NCI-H526 treated with DMSO at 0.1 percent for 48 hours (cell line): Measurements from ENCODE around the gene GARIN3.
A peak's percentile ranks its signal among the peaks of the same experiment; 100 is the strongest.
"Not testable (repeated sequence)": the region's sequence is repeated elsewhere in the genome, so short reads cannot be mapped to it uniquely, and the experiment has no call there.

Experiments used
- DNase-seq: peaks from one replicate; lab custom pipeline; 2025; lab: John Stamatoyannopoulos, UW

The GARIN3 gene

DNA sequence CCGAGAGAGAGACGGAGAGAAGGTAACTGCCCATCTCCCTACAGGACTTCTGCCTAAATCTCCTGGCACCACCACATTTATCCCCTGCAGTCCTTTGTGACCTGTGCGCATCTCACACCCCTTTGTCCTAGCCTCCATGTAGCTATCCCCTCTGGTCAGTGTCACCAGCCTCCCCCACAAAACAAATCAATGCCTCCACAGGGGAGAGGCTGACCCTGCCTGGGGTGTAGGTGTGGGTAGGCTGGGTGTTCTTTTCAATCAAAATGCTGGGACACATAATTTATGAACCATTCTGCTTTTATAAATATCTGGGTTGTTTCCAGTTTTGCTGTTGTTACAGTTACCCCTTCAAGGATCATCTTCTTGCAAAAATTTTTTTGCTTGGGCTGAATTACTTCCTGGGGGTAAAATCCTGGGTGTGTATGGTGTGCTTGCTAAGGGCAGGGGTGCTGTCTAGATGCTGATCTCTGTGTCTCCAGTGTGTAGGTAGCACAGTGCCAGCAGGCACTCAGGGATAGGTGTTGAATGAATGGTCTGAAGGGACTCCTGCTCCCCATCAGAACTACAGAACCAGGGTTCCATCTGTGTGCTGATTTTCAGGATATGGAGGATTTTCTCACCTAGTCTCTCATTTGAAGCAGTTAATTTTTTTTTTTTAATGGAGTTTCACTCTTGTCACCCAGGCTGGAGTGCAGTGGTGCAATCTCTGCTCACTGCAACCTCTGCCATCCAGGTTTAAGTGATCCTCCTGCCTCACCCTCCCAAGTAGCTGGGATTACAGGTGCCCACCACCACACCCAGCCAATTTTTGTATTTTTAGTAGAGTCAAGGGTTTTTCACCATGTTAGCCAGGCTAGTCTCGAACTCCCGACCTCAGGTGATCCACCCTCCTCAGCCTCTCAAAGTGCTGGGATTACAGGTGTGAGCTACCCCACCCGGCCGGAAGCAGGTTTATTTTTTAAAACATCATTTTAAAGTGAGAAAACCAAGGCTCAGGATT, at the start of gene GARIN3:
Gene GARIN3, minus strand, starts transcription at position 51 of the 1,000 bp plus-strand sequence. CDS start 96 bp downstream, outside the sequence.
- DNase-seq, result no peak

DNA sequence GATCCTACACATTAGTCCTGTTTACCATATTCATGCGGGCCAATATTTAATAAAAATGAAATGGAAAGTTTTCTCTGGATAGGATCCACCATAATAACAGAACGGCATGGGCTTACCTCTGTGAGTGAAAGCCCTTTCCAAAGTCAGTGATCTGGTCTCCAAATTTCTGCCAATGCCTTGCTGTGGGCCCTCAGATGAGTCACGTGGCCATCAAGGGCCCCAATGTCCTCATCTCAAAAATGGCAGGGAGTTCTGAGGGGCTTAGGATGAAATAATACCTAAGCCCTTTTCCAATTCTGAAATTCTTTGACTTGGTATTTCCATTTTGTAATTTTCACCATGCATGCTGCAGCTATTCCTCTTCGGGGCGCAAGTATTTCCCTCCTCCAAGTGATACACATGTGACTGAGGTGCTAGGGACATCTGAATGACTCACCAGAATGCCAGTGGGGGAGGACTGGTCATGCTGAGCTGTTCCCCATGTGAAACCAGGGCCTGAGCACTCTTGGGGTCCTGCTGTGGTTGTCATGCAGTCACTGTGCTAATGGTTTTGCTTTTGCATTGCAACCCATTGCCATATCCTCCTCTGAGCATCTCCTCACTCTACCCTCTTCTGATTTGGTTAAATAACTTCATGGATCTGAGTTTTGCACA, 49.6 kb upstream of the GARIN3 start:
- DNase-seq, result no peak

DNA sequence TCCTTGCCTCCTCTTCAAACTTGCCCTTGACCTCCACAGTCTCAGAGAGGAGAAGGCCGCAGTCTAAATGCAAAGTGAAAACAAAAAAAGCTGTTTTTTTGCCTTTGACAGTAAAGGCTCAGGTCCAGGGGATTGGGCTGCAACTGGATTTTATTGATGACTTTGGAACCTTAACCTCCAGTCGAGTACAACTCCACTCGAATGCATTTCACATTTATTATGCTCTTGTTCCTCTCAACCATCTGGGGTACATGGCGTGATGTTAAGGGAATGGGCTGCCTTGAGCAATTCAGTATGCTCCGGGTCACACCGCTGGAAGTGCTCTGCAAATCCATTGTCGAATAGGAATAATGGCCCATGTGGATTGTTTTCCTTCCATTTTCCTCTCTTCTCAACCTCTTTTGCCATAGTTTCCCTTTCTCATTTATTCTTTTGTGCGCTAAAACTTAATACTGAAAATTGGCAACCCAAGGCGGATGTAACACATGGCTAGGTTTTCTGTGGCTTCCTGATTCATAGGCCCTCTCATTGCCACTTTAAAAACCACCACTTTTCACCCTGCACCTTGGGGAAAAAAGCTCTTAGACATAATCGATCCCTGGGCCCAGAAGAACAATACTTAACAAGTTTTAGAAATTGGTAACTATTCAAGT, 48.9 kb upstream of the GARIN3 start:
- DNase-seq, result no peak

- DNase-seq, result peak; percentile 55
Observed at GRCh38 chr5:157214415-157214814, 48.4 kb upstream of the GARIN3 start.

- DNase-seq, result no peak
Observed at GRCh38 chr5:157213527-157214243, 47.6 kb upstream of the GARIN3 start.

DNA sequence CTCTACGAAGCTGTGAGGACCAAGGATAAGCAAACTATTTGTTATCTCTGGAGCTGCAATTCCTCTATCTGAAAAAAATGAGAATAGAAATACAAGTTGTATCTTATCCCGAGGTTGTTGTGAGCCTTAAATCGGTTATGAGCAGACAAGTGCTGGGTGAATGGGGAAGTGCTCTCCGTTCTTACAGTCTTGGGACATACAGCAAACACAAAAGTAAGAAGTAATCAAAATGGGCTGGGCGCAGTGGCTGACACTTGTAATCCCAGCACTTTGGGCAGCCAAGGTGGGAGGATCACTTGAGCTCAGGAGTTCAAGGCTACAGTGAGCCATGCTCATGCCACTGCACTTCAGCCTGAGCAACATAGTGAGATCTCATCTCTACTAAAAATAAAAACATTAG, 46.2 kb upstream of the GARIN3 start:
- DNase-seq, result no peak

GRCh38 chr5:157210652-157211051, 44.6 kb upstream of the GARIN3 start:
- not testable (repeated sequence) for DNase-seq

- DNase-seq, result no peak
Observed at GRCh38 chr5:157205708-157206107, 39.6 kb upstream of the GARIN3 start.

- DNase-seq, result no peak
Observed at GRCh38 chr5:157204765-157205164, 38.7 kb upstream of the GARIN3 start.

GRCh38 chr5:157203417-157203816, 37.4 kb upstream of the GARIN3 start:
- no peak for DNase-seq

DNA sequence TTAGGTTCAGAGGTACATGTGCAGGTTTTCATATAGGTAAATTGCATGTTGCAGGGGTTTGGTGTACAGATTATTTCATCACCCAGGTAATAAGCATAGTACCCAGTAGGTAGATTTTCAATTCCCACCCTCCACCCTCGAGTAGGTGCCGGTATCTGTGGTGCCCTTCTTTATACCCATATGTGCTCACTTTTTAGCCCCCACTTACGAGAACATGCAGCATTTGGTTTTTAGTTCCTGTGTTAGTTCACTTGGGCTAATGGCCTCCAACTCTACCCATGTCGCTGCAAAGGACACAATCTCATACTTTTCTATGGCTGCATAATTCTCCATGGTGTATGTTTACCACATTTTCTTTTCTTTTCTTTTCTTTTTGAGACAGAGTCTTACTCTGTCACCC, 35.8 kb upstream of the GARIN3 start:
- DNase-seq, result no peak

- no peak for DNase-seq
Observed at GRCh38 chr5:157198277-157198986, 32.4 kb upstream of the GARIN3 start.

- DNase-seq, result no peak
Observed at GRCh38 chr5:157197086-157197485, 31.0 kb upstream of the GARIN3 start.

GRCh38 chr5:157196045-157196444, 30.0 kb upstream of the GARIN3 start:
- no peak for DNase-seq

DNA sequence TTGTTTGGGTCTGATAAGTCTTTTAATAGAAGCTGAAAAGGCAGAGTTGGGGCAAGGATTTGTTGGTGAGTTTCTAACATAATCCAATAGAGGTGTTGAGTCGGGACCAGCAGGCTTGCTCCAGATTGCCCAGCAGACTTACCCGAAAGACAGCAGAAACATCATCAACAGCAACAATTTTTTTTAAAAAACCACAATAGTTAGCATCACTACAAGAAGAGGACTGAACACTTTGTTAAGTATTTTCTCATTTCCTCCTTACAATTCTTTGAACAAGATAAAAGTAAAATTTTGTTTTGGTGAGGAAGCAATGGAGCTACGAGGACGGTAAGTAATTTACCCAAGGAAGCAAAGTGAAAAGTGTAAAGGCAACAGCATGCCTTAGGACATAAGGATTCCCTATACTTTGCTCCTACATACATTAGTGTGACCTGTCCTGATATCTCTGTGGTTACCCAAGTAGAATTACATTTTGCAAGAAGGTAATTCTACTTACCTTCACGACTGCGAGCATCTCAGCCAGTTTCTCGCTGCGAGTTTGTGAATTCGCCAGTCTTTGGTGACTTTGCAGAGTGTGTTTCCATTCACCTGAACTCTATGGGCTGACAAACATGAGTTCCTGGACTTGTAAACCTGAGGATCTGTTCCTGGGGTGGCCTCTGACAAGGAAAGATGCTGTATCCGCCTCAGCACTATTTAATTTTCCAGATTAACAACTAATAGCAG, 27.8 kb upstream of the GARIN3 start:
- no peak for DNase-seq

DNA sequence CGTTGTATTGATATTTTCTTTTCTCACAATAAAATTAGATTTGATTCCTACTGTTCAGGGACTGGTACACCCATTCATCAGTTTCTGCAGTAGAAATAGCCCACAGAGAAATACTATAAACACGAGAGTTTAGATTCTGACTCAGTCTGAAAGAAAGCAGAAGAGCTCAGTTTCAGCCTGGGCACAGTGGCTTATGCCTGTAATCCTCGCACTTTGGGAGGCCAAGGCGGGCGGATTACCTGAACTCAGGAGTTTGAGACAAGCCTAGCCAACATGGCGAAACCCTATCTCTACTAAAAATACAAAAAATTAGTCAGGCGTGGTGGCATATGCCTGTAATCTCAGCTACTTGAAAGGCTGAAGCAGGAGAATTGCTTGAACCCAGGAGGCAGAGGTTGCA, 23.2 kb upstream of the GARIN3 start:
- DNase-seq, result no peak

- no peak for DNase-seq
Observed at GRCh38 chr5:157188270-157188669, 22.2 kb upstream of the GARIN3 start.

- DNase-seq, result no peak
Observed at GRCh38 chr5:157187046-157187754, 21.1 kb upstream of the GARIN3 start.

DNA sequence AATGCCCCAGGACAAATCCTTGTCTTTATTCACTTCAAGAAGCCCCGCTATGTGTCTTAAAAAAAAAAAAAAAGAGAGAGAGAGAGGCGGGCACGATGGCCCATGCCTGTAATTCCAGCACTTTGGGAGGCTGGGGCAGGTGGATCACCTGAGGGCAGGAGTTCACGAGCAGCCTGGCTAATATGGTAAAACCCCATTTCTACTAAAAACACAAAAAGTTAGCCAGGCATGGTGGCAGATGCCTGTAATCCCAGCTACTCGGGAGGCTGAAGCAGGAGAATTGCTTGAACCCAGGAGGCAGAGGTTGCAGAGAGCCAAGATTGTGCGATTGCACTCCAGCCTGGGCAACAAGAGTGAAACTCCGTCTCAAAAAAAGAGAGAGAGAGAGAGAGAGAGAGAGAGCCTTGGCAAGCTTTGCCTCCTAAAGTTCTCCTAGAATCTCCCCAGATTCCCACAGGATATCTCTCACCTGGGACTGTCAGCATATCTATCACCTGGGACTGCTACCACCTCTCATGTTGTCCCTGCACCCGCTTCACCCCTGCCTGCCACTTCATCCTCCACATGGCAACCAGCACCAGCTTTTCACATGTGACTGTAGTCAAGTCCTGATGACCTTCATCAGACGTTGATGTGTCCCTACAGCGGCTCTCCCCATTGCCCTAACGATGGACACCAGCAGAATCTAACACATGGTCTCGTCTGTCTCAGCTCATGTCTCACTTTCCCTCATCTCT, 20.4 kb upstream of the GARIN3 start:
- no peak for DNase-seq
